C4-2B (cell line): ENCODE measurements around the gene TSPAN9.

Experiments
- ZFX ChIP-seq: fragments of 450-650 bp; IDR thresholded peaks from 2 replicates; pipeline ENCODE4 v1.6.1; 2017
- TF ChIP-seq, protein P1 (sequence below): fragments of 450-650 bp; conservative IDR thresholded peaks from 2 replicates; pipeline ENCODE4 v1.5.1; 2017; ENCODE audit warnings: mild to moderate bottlenecking

DNA sequence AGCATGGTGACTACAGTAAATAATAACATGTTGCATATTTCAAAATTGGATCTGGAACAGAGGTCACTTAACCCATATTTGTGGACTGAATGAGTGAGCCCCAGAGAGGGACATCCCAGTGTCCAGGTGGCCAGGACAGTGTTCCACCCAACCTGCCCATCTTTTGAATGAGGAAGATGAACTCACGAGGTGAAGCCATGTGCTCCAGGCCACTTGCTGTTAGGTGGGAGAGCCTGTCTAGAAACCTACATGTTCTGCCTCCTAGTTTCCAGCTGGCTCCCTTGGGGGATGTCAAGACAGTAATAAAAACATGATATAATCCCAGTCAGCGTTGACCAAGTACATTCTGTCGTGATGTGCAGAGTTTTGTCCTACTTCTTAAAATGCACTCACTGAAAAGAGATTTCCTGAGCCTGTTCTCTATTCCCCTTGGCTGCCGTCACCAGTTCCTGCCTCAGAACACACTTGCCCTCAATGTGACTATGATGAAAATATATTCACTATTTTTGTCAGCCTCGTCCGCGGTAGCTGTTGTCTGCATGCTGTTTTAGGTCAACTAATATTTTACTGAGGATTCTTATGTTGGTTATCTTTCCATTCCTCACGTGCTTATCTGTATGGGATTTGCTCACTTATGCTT is 25.7 kb downstream of the TSPAN9 start:
- TF ChIP-seq, protein P1, sequence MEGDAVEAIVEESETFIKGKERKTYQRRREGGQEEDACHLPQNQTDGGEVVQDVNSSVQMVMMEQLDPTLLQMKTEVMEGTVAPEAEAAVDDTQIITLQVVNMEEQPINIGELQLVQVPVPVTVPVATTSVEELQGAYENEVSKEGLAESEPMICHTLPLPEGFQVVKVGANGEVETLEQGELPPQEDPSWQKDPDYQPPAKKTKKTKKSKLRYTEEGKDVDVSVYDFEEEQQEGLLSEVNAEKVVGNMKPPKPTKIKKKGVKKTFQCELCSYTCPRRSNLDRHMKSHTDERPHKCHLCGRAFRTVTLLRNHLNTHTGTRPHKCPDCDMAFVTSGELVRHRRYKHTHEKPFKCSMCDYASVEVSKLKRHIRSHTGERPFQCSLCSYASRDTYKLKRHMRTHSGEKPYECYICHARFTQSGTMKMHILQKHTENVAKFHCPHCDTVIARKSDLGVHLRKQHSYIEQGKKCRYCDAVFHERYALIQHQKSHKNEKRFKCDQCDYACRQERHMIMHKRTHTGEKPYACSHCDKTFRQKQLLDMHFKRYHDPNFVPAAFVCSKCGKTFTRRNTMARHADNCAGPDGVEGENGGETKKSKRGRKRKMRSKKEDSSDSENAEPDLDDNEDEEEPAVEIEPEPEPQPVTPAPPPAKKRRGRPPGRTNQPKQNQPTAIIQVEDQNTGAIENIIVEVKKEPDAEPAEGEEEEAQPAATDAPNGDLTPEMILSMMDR: no peak
- no peak for TF ChIP-seq ZFX
